Measurements from ENCODE around the gene BPI.
"Not testable (repeated sequence)": the region's sequence is repeated elsewhere in the genome, so short reads cannot be mapped to it uniquely, and the experiment has no call there.

Gene BPI

GRCh38 chr20:38278763-38279162, 25.2 kb upstream of the BPI start:
- ATAC-seq (ENCODE audit: low read depth): no peak
- H3K4me1 ChIP-seq (ENCODE audit: insufficient read depth, poor library complexity, severe bottlenecking): peaks cover 20% of the 10 kb centered on the region
- DNase-seq (ENCODE audit: low spot score): peak; percentile 33
- no peaks in the 10 kb centered on the region for H3K27me3 ChIP-seq (ENCODE audit: insufficient read depth, poor library complexity, severe bottlenecking)
- no peaks in the 10 kb centered on the region for H3K36me3 ChIP-seq (ENCODE audit: low read depth)
- TF ChIP-seq, protein P1, sequence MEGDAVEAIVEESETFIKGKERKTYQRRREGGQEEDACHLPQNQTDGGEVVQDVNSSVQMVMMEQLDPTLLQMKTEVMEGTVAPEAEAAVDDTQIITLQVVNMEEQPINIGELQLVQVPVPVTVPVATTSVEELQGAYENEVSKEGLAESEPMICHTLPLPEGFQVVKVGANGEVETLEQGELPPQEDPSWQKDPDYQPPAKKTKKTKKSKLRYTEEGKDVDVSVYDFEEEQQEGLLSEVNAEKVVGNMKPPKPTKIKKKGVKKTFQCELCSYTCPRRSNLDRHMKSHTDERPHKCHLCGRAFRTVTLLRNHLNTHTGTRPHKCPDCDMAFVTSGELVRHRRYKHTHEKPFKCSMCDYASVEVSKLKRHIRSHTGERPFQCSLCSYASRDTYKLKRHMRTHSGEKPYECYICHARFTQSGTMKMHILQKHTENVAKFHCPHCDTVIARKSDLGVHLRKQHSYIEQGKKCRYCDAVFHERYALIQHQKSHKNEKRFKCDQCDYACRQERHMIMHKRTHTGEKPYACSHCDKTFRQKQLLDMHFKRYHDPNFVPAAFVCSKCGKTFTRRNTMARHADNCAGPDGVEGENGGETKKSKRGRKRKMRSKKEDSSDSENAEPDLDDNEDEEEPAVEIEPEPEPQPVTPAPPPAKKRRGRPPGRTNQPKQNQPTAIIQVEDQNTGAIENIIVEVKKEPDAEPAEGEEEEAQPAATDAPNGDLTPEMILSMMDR (IDR thresholded peaks at IDR 0.05; ENCODE audit: poor library complexity, severe bottlenecking): no peak
- no peak overlapping the region for H3K27ac ChIP-seq (ENCODE audit: poor library complexity, severe bottlenecking)
- no peaks in the 10 kb centered on the region for H3K9me3 ChIP-seq (ENCODE audit: severe bottlenecking)
- no peak overlapping the region for H3K4me3 ChIP-seq (ENCODE audit: severe bottlenecking)

DNA sequence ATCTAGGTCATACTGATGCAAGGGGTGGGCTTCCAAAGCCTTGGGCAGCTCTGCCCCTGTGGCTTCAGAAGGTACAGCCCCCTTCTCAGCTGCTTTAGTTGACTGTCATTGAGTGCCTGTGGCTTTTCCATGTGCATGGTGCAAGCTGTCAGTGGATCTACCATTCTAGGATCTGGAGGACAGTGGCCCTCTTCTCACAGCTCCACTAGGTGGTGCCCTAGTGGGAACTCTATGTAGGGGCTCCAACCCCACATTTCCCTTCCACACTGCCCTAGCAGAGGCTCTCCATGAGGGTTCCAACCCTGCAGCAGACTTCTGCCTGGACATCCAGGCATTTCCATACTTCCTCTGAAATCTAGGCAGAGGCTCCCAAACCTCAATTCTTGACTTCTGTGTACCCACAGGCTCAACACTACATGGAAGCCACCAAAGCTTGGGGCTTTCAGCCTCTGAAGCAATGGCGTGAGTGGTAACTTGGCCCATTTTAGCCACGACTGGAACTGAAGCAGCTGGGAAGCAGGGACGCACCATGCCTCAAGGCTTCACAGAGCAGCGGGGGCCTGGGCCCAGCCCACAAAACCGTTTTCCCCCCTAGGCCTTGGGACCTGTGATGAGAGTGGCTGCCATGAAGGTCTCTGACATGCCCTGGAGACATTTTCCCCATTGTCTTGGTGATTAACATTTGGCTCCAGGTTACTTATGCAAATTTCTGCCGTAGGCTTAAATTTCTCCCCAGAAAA, 22.6 kb upstream of the BPI start:
- not testable (repeated sequence) for H3K9me3 ChIP-seq (ENCODE audit: severe bottlenecking); H3K27me3 ChIP-seq (ENCODE audit: insufficient read depth, poor library complexity, severe bottlenecking); H3K4me1 ChIP-seq (ENCODE audit: insufficient read depth, poor library complexity, severe bottlenecking); H3K27ac ChIP-seq (ENCODE audit: poor library complexity, severe bottlenecking); H3K36me3 ChIP-seq (ENCODE audit: low read depth); ATAC-seq (ENCODE audit: low read depth); H3K4me3 ChIP-seq (ENCODE audit: severe bottlenecking)
- DNase-seq (ENCODE audit: low spot score): peak; percentile 56

DNA sequence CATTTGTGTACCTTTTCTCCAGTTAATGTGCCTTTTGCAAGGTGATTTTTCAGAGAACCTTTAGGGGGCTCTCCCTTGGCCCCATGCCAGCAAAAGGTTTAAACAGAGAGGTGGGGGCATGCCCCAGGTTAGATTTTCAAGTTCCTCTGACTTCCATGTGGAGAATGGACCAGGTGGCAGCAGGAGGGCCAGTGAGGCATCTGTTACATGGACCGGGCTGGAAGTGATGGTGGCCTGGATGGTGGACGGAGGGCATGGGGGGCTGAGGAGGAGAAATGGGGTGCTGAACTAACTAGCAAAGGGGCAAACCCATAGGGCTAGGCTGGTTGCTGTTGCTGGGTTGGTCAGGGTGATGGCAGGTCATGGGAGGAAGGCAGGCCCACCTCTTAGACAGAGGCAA, 20.7 kb upstream of the BPI start:
- TF ChIP-seq, protein P1 (IDR thresholded peaks at IDR 0.05; ENCODE audit: poor library complexity, severe bottlenecking): no peak
- Histone ChIP-seq H3K4me3 (ENCODE audit: severe bottlenecking) (no peak overlapping the region), H3K9me3 (ENCODE audit: severe bottlenecking) (peaks cover 3% of the 10 kb centered on the region), H3K4me1 (ENCODE audit: insufficient read depth, poor library complexity, severe bottlenecking) (peaks cover 5% of the 10 kb centered on the region), H3K27me3 (ENCODE audit: insufficient read depth, poor library complexity, severe bottlenecking) (no peaks in the 10 kb centered on the region), H3K27ac (ENCODE audit: poor library complexity, severe bottlenecking) (no peak overlapping the region), H3K36me3 (ENCODE audit: low read depth) (no peaks in the 10 kb centered on the region)
- DNase-seq (ENCODE audit: low spot score): peak; percentile 70
- no peak for ATAC-seq (ENCODE audit: low read depth)

- not testable (repeated sequence) for H3K36me3 ChIP-seq (ENCODE audit: low read depth); H3K27ac ChIP-seq (ENCODE audit: poor library complexity, severe bottlenecking); H3K27me3 ChIP-seq (ENCODE audit: insufficient read depth, poor library complexity, severe bottlenecking); H3K4me3 ChIP-seq (ENCODE audit: severe bottlenecking); H3K9me3 ChIP-seq (ENCODE audit: severe bottlenecking); ATAC-seq (ENCODE audit: low read depth); H3K4me1 ChIP-seq (ENCODE audit: insufficient read depth, poor library complexity, severe bottlenecking)
- DNase-seq (ENCODE audit: low spot score): peak; percentile 61
Observed at GRCh38 chr20:38284066-38284650, 19.8 kb upstream of the BPI start.

GRCh38 chr20:38284893-38285444, 19.0 kb upstream of the BPI start:
- TF ChIP-seq, protein P1 (IDR thresholded peaks at IDR 0.05; ENCODE audit: poor library complexity, severe bottlenecking): no peak
- H3K4me1 ChIP-seq (ENCODE audit: insufficient read depth, poor library complexity, severe bottlenecking): peaks cover 3% of the 10 kb centered on the region
- DNase-seq (ENCODE audit: low spot score) (peak; percentile 72), ATAC-seq (ENCODE audit: low read depth) (no peak)
- no peaks in the 10 kb centered on the region for H3K27me3 ChIP-seq (ENCODE audit: insufficient read depth, poor library complexity, severe bottlenecking)
- H3K27ac ChIP-seq (ENCODE audit: poor library complexity, severe bottlenecking): no peak overlapping the region
- H3K4me3 ChIP-seq (ENCODE audit: severe bottlenecking): no peak overlapping the region
- H3K36me3 ChIP-seq (ENCODE audit: low read depth): no peaks in the 10 kb centered on the region
- H3K9me3 ChIP-seq (ENCODE audit: severe bottlenecking): peaks cover 3% of the 10 kb centered on the region
